IPS-NIHi7 (cell line): Measurements from ENCODE around the gene SRGAP2B.
"Not testable (repeated sequence)": the region's sequence is repeated elsewhere in the genome, so short reads cannot be mapped to it uniquely, and the experiment has no call there.

Experiments used
- DNase-seq: peaks from one replicate; pipeline ENCODE4 v3.0.0; 2012; ENCODE audit warnings: mixed read lengths; ENCODE audit errors: extremely low spot score

Gene SRGAP2B

GRCh38 chr1:145045571-145046273 lies 49.4 kb downstream of the SRGAP2B start:
- DNase-seq, result not testable (repeated sequence)

- DNase-seq, result not testable (repeated sequence)
Observed at GRCh38 chr1:145041519-145041918, 53.6 kb downstream of the SRGAP2B start.

GRCh38 chr1:145036019-145036418 lies 59.1 kb downstream of the SRGAP2B start:
- not testable (repeated sequence) for DNase-seq

GRCh38 chr1:145033523-145033922 lies 61.6 kb downstream of the SRGAP2B start:
- not testable (repeated sequence) for DNase-seq

GRCh38 chr1:145027251-145027650 lies 67.9 kb downstream of the SRGAP2B start:
- not testable (repeated sequence) for DNase-seq

DNA sequence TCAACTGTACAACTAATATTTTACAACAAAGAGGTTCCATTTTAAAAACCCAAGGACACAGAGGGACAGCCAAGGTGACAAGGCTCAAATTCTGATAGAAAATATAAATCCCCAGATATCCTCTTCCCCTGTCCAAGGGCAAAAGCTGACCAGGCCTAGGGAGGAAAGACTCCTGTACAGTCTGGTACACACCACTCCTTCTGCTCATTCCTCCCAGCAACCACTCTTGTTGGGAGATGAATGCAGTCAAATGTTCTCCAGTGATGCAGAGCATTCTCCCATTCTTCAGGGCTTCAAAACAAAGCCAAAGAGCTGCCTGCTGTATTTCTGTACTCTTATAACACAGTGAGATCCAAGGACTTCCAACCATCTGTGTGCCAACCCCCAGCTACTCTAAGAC lies 69.8 kb downstream of the SRGAP2B start:
- DNase-seq, result not testable (repeated sequence)

- not testable (repeated sequence) for DNase-seq
Observed at GRCh38 chr1:145022259-145022658, 72.9 kb downstream of the SRGAP2B start.

- DNase-seq, result not testable (repeated sequence)
Observed at GRCh38 chr1:145021749-145022148, 73.4 kb downstream of the SRGAP2B start.

GRCh38 chr1:145019709-145020108 lies 75.4 kb downstream of the SRGAP2B start:
- not testable (repeated sequence) for DNase-seq

- not testable (repeated sequence) for DNase-seq
Observed at GRCh38 chr1:145017725-145018124, 77.4 kb downstream of the SRGAP2B start.

DNA sequence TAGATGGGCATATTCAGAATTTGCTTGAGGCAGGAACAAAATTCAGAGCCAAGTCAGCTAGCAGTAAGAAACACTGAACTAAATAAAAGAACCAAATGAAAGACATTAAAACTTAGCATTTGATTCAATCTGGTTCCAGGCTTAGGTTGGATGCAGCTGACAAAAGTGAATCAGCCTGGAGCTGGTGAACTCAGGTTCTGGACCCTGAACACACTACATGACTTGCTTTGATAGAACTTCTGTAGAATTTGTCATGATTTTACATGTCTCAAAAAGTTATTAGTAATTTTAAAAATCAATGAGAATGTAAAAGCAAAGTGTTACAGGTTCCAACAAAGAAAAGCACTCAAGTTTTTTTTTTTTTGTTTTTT lies 78.7 kb downstream of the SRGAP2B start:
- DNase-seq, result not testable (repeated sequence)

DNA sequence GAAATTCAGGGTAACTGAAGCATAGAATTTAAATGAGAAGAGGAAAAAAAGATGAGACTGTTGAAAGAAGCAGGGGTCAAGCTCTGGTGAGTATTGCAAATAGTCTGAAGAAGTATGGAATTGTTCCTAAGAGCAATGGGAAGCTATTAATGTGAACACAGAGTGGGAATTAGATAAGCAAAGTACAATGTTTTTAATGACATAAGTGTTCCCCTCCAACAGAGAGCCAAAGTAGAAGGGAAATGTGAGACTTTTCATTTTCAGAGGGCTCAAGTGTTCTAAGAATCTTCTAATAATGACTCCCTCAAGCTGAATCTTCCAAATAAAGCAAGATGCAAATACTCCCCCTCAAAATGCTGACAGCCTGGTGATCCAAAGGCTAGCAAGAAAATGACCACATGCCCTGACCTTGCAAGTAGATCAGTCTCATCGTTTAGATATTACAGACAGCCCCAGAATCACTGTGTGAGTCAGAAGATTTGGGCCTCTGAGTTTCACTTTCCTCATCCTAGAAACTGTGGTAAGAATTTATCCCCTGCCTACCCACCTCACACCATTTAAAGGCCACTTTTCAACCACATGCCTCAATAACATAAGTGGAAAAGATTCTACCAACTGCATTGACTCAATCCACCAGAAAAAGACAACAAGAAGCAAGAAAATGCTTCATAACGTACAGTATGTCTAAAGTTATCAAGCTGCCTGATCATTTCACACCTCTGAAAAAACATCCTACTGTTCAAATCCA lies 79.2 kb downstream of the SRGAP2B start:
- not testable (repeated sequence) for DNase-seq

- not testable (repeated sequence) for DNase-seq
Observed at GRCh38 chr1:145013353-145013752, 81.8 kb downstream of the SRGAP2B start.

GRCh38 chr1:145011811-145012210 lies 83.3 kb downstream of the SRGAP2B start:
- DNase-seq, result not testable (repeated sequence)

DNA sequence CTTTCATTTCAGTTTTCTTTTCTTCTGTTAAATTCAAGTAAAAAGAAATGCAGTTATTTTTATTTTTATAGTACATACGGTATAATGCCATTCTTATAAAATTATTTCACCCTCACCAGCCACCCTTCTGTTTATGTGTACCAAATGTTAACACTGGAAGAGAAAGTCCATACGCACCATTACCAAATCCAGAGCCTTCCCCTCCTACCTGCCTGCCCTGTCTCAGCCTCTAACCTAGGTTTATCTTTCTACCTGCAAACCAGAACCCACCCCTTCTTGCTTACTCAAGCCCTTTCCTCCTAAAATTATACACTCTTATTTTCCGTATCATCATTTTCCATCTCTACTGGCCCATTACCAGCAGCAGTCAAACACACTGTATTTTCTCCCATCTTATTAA lies 84.5 kb downstream of the SRGAP2B start:
- DNase-seq, result not testable (repeated sequence)

DNA sequence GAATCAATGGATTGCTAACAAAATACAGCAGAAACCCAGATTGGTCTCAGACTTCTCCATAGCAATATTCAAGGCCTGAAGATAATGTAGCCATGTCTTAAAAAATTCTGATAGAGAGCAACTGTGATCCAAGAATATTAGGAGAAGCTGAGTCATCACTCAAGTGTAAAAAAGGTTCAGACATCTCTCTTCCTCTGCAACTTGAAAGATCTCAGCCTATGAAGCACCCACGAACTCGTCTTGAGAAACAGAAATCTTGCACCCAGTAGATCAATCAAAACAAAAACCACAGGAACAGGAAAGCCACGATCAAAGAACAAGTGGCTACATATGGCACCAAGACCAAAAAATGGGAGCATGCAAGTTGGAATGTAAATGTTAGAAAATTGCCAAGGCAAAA lies 85.2 kb downstream of the SRGAP2B start:
- DNase-seq, result not testable (repeated sequence)

- DNase-seq, result not testable (repeated sequence)
Observed at GRCh38 chr1:145008388-145008787, 86.7 kb downstream of the SRGAP2B start.

GRCh38 chr1:145005142-145005541 lies 90.0 kb downstream of the SRGAP2B start:
- DNase-seq, result not testable (repeated sequence)

GRCh38 chr1:145001381-145001780 lies 93.7 kb downstream of the SRGAP2B start:
- not testable (repeated sequence) for DNase-seq

DNA sequence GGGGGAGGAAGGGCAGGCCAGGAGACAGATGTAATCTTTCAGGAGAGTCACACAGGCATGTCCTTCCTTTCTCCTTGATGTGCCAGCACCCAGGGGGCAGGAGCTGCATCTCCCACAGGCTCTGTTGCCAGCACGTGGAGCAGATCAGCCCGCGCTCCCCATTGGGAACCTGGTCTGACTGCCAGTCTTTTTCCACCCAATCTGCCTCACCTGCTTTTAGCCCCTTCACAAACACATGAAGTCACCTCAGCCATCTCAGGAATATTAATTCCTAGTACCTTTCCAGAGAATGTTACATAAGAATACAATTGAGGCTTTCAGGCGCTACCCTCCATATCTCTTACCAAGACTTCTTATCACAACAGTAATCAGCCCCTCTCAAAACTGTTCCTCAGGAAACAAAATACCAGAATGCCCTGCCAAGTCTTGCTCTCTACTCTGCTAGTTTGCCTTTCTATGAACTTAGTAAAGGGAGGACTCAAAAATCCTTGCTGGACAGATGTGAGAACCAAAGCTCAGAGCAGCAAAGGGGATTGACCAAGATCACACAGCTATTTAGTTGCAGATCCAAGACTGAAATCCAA lies 94.3 kb downstream of the SRGAP2B start:
- DNase-seq, result not testable (repeated sequence)

GRCh38 chr1:145000074-145000742 lies 94.9 kb downstream of the SRGAP2B start:
- not testable (repeated sequence) for DNase-seq

GRCh38 chr1:144998981-144999273 lies 96.2 kb downstream of the SRGAP2B start:
- DNase-seq, result not testable (repeated sequence)
